H1 (cell line): ENCODE measurements around the gene ARID1B. TPM values are rescaled to one million over a fixed set of nuclear protein-coding genes. Genes with fewer than 3 reads are reported as not detected.

ENCODE experiments used
- CTCF ChIA-PET: fragments of 300-600 bp; sonication (Branson Sonifier 250); formaldehyde crosslinking; loops from one replicate; lab custom pipeline; 2021; ENCODE audit not compliant: partially characterized antibody; lab: Charles Lee
- POLR2A ChIA-PET: fragments of 300-600 bp; sonication (Branson Sonifier 250); formaldehyde crosslinking; loops from one replicate; lab custom pipeline; 2021; ENCODE audit warnings: inconsistent platforms; ENCODE audit not compliant: partially characterized antibody; lab: Charles Lee
- DNase-seq, 2 experiments: peaks; one replicate each; pipeline versions ENCODE4 v3.0.0 to v3.0.0-alpha.2; 2010 to 2022; ENCODE audit warnings: low spot score in 2 of 2, low read depth in 1 of 2, mixed read lengths in 1 of 2
- FAIRE-seq: peaks from 2 replicates; lab custom pipeline; 2011; peaks lifted over from hg19 to GRCh38; lab: Jason Lieb, UNC
- H2AFZ ChIP-seq: 2 replicates; pipeline ENCODE4 v1.8.1; 2012; ENCODE audit warnings: low read length, inconsistent platforms
- H2AK5ac ChIP-seq: 2 replicates; pipeline ENCODE4 v1.6.1; 2013; ENCODE audit warnings: low read depth, low read length
- H2BK120ac ChIP-seq: replicated peaks from 2 replicates; pipeline ENCODE3; 2013; ENCODE audit warnings: low read depth, low read length, inconsistent platforms
- H2BK12ac ChIP-seq: 2 replicates; pipeline ENCODE4 v1.6.1; 2013; ENCODE audit warnings: low read depth, low read length
- H2BK15ac ChIP-seq: 2 replicates; pipeline ENCODE4 v1.6.1; 2013; ENCODE audit warnings: low read length
- H2BK20ac ChIP-seq: 2 replicates; pipeline ENCODE4 v1.6.1; 2013; ENCODE audit warnings: low read length
- H2BK5ac ChIP-seq: 2 replicates; pipeline ENCODE4 v1.6.1; 2013; ENCODE audit warnings: low read depth, low read length
- H3K14ac ChIP-seq: 2 replicates; pipeline ENCODE4 v1.6.1; 2013; ENCODE audit warnings: inconsistent platforms; ENCODE audit not compliant: insufficient read length
- H3K18ac ChIP-seq: 2 replicates; pipeline ENCODE4 v1.6.1; 2013; ENCODE audit warnings: low read length; ENCODE audit errors: extremely low read depth
- H3K23ac ChIP-seq: 2 replicates; pipeline ENCODE4 v1.6.1; 2013; ENCODE audit warnings: inconsistent platforms; ENCODE audit not compliant: insufficient read length
- H3K23me2 ChIP-seq: 2 replicates; pipeline ENCODE4 v1.6.1; 2013; ENCODE audit warnings: low read depth, low read length
- H3K27ac ChIP-seq: 2 replicates; pipeline ENCODE4 v1.6.1; 2011; ENCODE audit warnings: low read depth, low read length, inconsistent platforms
- H3K27me3 ChIP-seq, 4 experiments: replicated peaks in 1 of 4; 1 replicate in 1 of 4; 2 replicates in 3 of 4; pipeline versions ENCODE4 v1.6.1 to v1.8.1; 2011 to 2013; ENCODE audit warnings: low read length in 3 of 4, mild to moderate bottlenecking in 3 of 4, inconsistent platforms in 2 of 4, mixed read lengths in 2 of 4, moderate library complexity in 1 of 4; ENCODE audit not compliant: control insufficient read depth in 3 of 4, insufficient read depth in 3 of 4; ENCODE audit errors: extremely low read depth in 1 of 4
- H3K36me3 ChIP-seq, 4 experiments: 2 replicates each; pipeline versions ENCODE4 v1.6.1 to v1.8.1; 2011 to 2013; ENCODE audit warnings: mild to moderate bottlenecking in 4 of 4, low read length in 3 of 4, moderate library complexity in 2 of 4, control low read depth in 1 of 4, inconsistent platforms in 1 of 4; ENCODE audit not compliant: insufficient read depth in 4 of 4, control insufficient read depth in 2 of 4
- H3K4ac ChIP-seq: replicated peaks from 2 replicates; pipeline ENCODE3; 2013; ENCODE audit warnings: low read length, low read depth, mixed read lengths, inconsistent platforms; ENCODE audit not compliant: insufficient read length
- H3K4me1 ChIP-seq, 4 experiments: replicated peaks in 1 of 4; 1 replicate in 1 of 4; 2 replicates in 3 of 4; pipeline versions ENCODE4 v1.6.1 to v1.8.1; 2011 to 2013; ENCODE audit warnings: low read length in 3 of 4, inconsistent platforms in 2 of 4, mixed read lengths in 1 of 4; ENCODE audit not compliant: insufficient read depth in 4 of 4, control insufficient read depth in 3 of 4
- H3K4me2 ChIP-seq, 2 experiments: 2 replicates each; pipeline versions ENCODE4 v1.6.1 to v1.8.1; 2011 to 2013; ENCODE audit warnings: low read depth in 2 of 2, low read length in 2 of 2, control low read depth in 1 of 2, inconsistent platforms in 1 of 2, mild to moderate bottlenecking in 1 of 2; ENCODE audit not compliant: insufficient read depth in 1 of 2
- H3K4me3 ChIP-seq, 4 experiments: fragments of 200-600, 300-600 bp in 1 of 4; sonication (generic), shearing (Covaris generic), sonication (Bioruptor Twin) in 1 of 4; 2 replicates each; pipeline versions ENCODE4 v1.5.1 to v1.8.1; 2011 to 2016; ENCODE audit warnings: low read length in 4 of 4, low read depth in 3 of 4, control low read depth in 2 of 4, inconsistent platforms in 2 of 4, mild to moderate bottlenecking in 2 of 4, mixed read lengths in 1 of 4, moderate library complexity in 1 of 4; ENCODE audit not compliant: insufficient read depth in 2 of 4; ENCODE audit errors: extremely low read depth in 1 of 4
- H3K56ac ChIP-seq: replicated peaks from 2 replicates; pipeline ENCODE3; 2013; ENCODE audit warnings: low read depth, mild to moderate bottlenecking, mixed read lengths, low read length, inconsistent platforms; ENCODE audit not compliant: insufficient read length
- H3K79me1 ChIP-seq: 2 replicates; pipeline ENCODE4 v1.6.1; 2013; ENCODE audit warnings: low read depth, low read length, control low read depth
- H3K79me2 ChIP-seq, 2 experiments: 2 replicates each; pipeline versions ENCODE4 v1.6.1 to v1.8.1; 2012 to 2013; ENCODE audit warnings: low read length in 2 of 2, mild to moderate bottlenecking in 2 of 2, inconsistent platforms in 1 of 2; ENCODE audit not compliant: insufficient read depth in 2 of 2, control insufficient read depth in 1 of 2
- H3K9ac ChIP-seq, 4 experiments: replicated peaks in 1 of 4; 1 replicate in 1 of 4; 2 replicates in 3 of 4; pipeline versions ENCODE4 v1.6.1 to v1.8.1; 2011 to 2013; ENCODE audit warnings: low read depth in 3 of 4, low read length in 3 of 4, control low read depth in 2 of 4, mild to moderate bottlenecking in 2 of 4, moderate library complexity in 2 of 4, inconsistent platforms in 1 of 4; ENCODE audit errors: extremely low read depth in 1 of 4
- H3K9me3 ChIP-seq, 2 experiments: 2 replicates each; pipeline versions ENCODE4 v1.6.1 to v1.8.1; 2012 to 2013; ENCODE audit warnings: mild to moderate bottlenecking in 2 of 2, moderate library complexity in 2 of 2, control low read depth in 1 of 2, inconsistent platforms in 1 of 2, low read depth in 1 of 2, low read length in 1 of 2, mixed read lengths in 1 of 2; ENCODE audit not compliant: insufficient read depth in 2 of 2
- H4K20me1 ChIP-seq, 2 experiments: replicated peaks in 1 of 2; 2 replicates each; pipeline versions ENCODE3 to v1.8.1; 2011 to 2013; ENCODE audit warnings: inconsistent platforms in 2 of 2, low read length in 2 of 2, mild to moderate bottlenecking in 1 of 2; ENCODE audit not compliant: insufficient read depth in 2 of 2, control insufficient read depth in 1 of 2
- H4K5ac ChIP-seq: 2 replicates; pipeline ENCODE4 v1.6.1; 2013; ENCODE audit warnings: low read length, low read depth, mixed read lengths, inconsistent platforms; ENCODE audit not compliant: insufficient read length
- H4K8ac ChIP-seq: 2 replicates; pipeline ENCODE4 v1.8.0; 2013; ENCODE audit warnings: mild to moderate bottlenecking, moderate library complexity, low read length, inconsistent platforms; ENCODE audit not compliant: insufficient read depth; ENCODE audit errors: extremely low read depth
- H4K91ac ChIP-seq: replicated peaks from 2 replicates; pipeline ENCODE3; 2013; ENCODE audit warnings: low read length, mixed read lengths, inconsistent platforms; ENCODE audit not compliant: insufficient read length
- ATF3 ChIP-seq: IDR thresholded peaks from 2 replicates; pipeline ENCODE4 v1.6.1; 2011; ENCODE audit warnings: low read depth, mild to moderate bottlenecking, low read length; ENCODE audit not compliant: insufficient read depth
- CHD1 ChIP-seq: IDR thresholded peaks from 2 replicates; pipeline ENCODE4 v1.6.1; 2012; ENCODE audit warnings: low read depth, low read length, improper control_type of control experiment
- CTBP2 ChIP-seq: IDR thresholded peaks from 2 replicates; pipeline ENCODE4 v1.7.0; 2011; ENCODE audit warnings: borderline replicate concordance, mild to moderate bottlenecking, moderate library complexity, mixed read lengths, low read length; ENCODE audit not compliant: insufficient read depth, insufficient read length
- JUN ChIP-seq: IDR thresholded peaks from 2 replicates; pipeline ENCODE4 v1.6.1; 2011; ENCODE audit warnings: low read depth, mild to moderate bottlenecking, improper control_type of control experiment, low read length
- NRF1 ChIP-seq: IDR thresholded peaks from 2 replicates; pipeline ENCODE4 v1.6.1; 2011; ENCODE audit warnings: mild to moderate bottlenecking, low read depth, low read length, improper control_type of control experiment
- RXRA ChIP-seq: IDR thresholded peaks from 2 replicates; pipeline ENCODE4 v1.6.1; 2011; ENCODE audit warnings: low read depth, mild to moderate bottlenecking, low read length, moderate library complexity; ENCODE audit not compliant: insufficient read depth
- SP1 ChIP-seq: IDR thresholded peaks from 2 replicates; pipeline ENCODE4 v1.6.1; 2011; ENCODE audit warnings: low read depth, low read length
- SP4 ChIP-seq: IDR thresholded peaks from 2 replicates; pipeline ENCODE4 v1.6.1; 2012; ENCODE audit warnings: low read length, inconsistent platforms
- SUZ12 ChIP-seq: fragments of 200-600 bp; sonication (generic); IDR thresholded peaks from 2 replicates; pipeline ENCODE4 v1.6.1; 2012; ENCODE audit warnings: mild to moderate bottlenecking, inconsistent platforms, low read length, moderate library complexity, mixed read lengths
- TAF7 ChIP-seq: optimal IDR thresholded peaks from 2 replicates; pipeline ENCODE3; 2011; ENCODE audit warnings: low read depth, mild to moderate bottlenecking, inconsistent platforms, low read length, moderate library complexity, borderline replicate concordance
- TEAD4 ChIP-seq: IDR thresholded peaks from 2 replicates; pipeline ENCODE4 v1.6.1; 2012; ENCODE audit warnings: low read depth, low read length, inconsistent platforms, mixed read lengths
- WGBS, 2 experiments: shearing (Covaris generic) in 1 of 2; methylation state at CpG; one replicate each; pipeline versions ENCODE4 v1.1.6 to v1.1.7; 2013 to 2015; ENCODE audit warnings: low lambda C conversion rate in 2 of 2, mixed read lengths in 2 of 2, inconsistent platforms in 1 of 2, low coverage in 1 of 2, missing lambda C conversion rate in 1 of 2; ENCODE audit not compliant: insufficient replicate concordance in 2 of 2, insufficient coverage in 1 of 2, insufficient read length in 1 of 2; ENCODE audit errors: extremely low coverage in 1 of 2, missing lambda C conversion rate in 1 of 2; 5-methylcytosine and 5-hydroxymethylcytosine counted together
- polyA plus RNA-seq, 7 experiments: library from polyadenylated mRNA; depleted of rRNA in 3 of 7; stranded (reverse) in 5 of 7; unstranded in 2 of 7; fragments of >200 nt in 5 of 7; fragments of 200-250 nt in 2 of 7; gene quantifications; 1 replicate in 5 of 7; 2 replicates in 1 of 7; 4 replicates in 1 of 7; pipeline versions ENCODE4 v1.2.1 to v1.2.3, GENCODE V29; 2011 to 2013; ENCODE audit warnings: missing spikeins in 2 of 7, mixed read lengths in 2 of 7
- total RNA-seq: library from RNA; stranded (reverse); fragmentation: NEBNext Ultra II Directional; extraction: Animal tissue kit (Norgen Biotek cat#: 25700); gene quantifications from 2 replicates; pipeline ENCODE4 v1.2.1, GENCODE V29; 2021
- TF ChIP-seq, protein P1 (sequence below): IDR thresholded peaks from 2 replicates; pipeline ENCODE4 v1.6.1; 2012; ENCODE audit warnings: inconsistent platforms

Gene ARID1B
- total and polyA plus RNA-seq, 2 of the 8 experiments (the other 6 are each of a cell fraction or from before 2014, with no cell fraction given): 24.3 to 70.3 TPM

DNA sequence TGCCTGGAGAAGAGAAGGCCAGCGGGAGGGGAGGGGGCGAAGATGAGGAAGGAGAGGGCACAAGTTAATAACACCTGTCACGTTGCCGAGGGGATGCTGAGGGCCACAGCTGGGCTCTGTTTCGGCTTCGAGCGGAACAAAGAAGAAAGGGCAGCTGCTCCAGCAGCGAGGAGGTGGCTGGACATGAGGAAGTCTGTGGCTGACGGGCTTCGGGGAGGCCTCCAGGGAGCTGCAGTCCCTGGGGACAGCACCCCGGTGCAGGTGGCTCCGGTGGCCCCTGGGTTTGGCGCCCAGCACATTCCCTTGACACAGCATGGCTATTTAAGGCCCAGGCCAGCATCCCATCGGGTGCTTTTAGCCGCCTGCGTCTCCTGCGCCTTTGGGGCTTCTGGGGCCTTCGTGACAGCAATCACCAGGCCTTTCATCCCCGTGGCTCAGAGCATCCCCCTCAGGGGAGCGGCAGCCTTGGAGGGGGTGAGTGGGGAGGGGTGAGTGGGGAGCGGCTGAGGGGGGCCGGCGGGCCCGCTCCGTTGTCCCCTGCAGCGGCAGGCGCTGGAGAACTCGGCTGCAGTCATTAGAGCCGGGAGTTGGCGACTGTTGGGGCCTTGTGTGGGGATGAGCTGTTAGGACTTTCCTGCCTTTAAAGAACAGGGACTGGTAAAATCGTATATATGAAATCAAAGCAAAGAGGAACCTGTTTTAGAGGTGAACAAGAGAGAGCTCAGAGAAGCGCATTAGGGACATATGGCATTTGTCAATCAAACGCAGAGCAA lies 447.2 kb downstream of the ARID1B start:
- H4K20me1 ChIP-seq: peaks cover 0 to 5% of the 10 kb centered on the region in 2 experiments
- H2BK20ac ChIP-seq: no peak overlapping the region
- peaks cover 0 to 18% (median 4%) of the 10 kb centered on the region in 4 experiments; a peak in 3 of 7 replicates for H3K4me1 ChIP-seq
- H2BK120ac ChIP-seq: no peak overlapping the region
- peaks cover 3% of the 10 kb centered on the region; the same call in 1 of the 2 replicates for H3K23me2 ChIP-seq
- H3K4ac ChIP-seq: no peak overlapping the region
- peaks cover 0 to 2% (median 0%) of the 10 kb centered on the region in 4 experiments; a peak in 1 of 7 replicates for H3K27me3 ChIP-seq
- H3K36me3 ChIP-seq: no peaks in the 10 kb centered on the region
- no peak overlapping the region for H3K14ac ChIP-seq
- no peaks in the 10 kb centered on the region for H3K9me3 ChIP-seq
- no peak overlapping the region for H3K56ac ChIP-seq
- H3K18ac ChIP-seq: no peak overlapping the region
- H2AK5ac ChIP-seq: 0 out of 2 replicates have a peak overlapping the region, but pooled peaks have one; percentile 53
- POLR2A ChIA-PET: no interaction called here
- H3K79me1 ChIP-seq: no peaks in the 10 kb centered on the region
- H3K27ac ChIP-seq: no peak overlapping the region
- H4K91ac ChIP-seq: no peak overlapping the region
- no peaks in the 10 kb centered on the region for H3K79me2 ChIP-seq
- H2BK12ac ChIP-seq: no peak overlapping the region
- peak in 1 of 2 experiments; percentile 42 for DNase-seq
- no peak overlapping the region for H3K23ac ChIP-seq
- no peak overlapping the region for H2BK5ac ChIP-seq
- H2AFZ ChIP-seq: no peak overlapping the region
- no peak overlapping the region for H2BK15ac ChIP-seq
- no peak overlapping the region for H3K4me2 ChIP-seq
- CTCF ChIA-PET: interaction anchor here (2.3 kb wide), 1 partner anchor 11 kb away, joined by 7 read pairs; no protein-coding TSS in a partner anchor
- no peak overlapping the region for H3K9ac ChIP-seq
- H4K8ac ChIP-seq: no peak overlapping the region
- H4K5ac ChIP-seq: no peak overlapping the region
- FAIRE-seq: no peak
- 93% methylated on average over 31 of the region's 33 CpGs; no CpG with 5 or more reads in 1 of the 2 experiments for WGBS, 2 experiments
- H3K4me3 ChIP-seq: no peak overlapping the region
- no peak for TF ChIP-seq TEAD4
- TF ChIP-seq JUN: no peak
- TF ChIP-seq CHD1: no peak
- no peak for TF ChIP-seq NRF1
- no peak for TF ChIP-seq RXRA
- TF ChIP-seq TAF7: no peak
- no peak for TF ChIP-seq CTBP2
- TF ChIP-seq, protein P1, sequence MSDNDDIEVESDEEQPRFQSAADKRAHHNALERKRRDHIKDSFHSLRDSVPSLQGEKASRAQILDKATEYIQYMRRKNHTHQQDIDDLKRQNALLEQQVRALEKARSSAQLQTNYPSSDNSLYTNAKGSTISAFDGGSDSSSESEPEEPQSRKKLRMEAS: no peak
- TF ChIP-seq SP1: no peak
- TF ChIP-seq ATF3: no peak
- TF ChIP-seq SUZ12: no peak
- no peak for TF ChIP-seq SP4
